GM19193 (cell line): ENCODE results near the gene LASP1.

Source experiments
- POLR2A ChIP-seq: IDR thresholded peaks from 4 replicates; pipeline ENCODE4 v1.6.1; 2011; ENCODE audit not compliant: insufficient read depth, insufficient read length; ENCODE audit errors: extremely low read depth

The LASP1 gene, protein sequence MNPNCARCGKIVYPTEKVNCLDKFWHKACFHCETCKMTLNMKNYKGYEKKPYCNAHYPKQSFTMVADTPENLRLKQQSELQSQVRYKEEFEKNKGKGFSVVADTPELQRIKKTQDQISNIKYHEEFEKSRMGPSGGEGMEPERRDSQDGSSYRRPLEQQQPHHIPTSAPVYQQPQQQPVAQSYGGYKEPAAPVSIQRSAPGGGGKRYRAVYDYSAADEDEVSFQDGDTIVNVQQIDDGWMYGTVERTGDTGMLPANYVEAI

DNA sequence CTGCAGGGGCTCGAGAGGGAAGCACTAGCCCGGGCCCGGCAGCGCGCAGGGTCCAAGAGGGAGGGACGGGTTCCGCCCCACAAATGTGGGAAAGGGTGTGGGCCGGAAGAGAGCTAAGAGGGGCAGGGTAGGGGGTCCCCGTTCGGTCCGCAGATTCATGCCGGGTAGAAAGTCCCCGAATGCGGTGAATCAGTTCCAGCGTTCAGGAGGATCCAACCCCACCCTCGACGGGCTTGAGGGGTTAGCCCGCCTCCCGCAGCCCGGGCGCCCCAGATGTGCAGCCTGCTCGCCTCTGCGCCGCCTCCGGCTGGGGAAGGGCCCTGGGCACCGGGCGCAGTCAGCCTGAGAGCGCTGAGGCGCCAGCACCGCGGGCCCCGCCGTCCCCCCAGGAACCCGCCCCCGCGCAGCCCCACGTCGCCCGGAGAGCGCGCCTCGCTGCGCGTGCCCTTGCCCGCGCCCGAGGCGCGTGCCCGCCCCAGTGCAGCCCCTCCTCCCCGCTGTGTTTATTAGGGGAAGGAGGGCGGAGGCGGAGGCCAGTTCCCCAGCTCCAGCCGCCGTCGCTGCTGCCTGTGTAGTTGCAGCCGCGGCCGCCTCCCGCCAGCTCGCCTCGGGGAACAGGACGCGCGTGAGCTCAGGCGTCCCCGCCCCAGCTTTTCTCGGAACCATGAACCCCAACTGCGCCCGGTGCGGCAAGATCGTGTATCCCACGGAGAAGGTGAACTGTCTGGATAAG is at the start of gene LASP1:
Gene LASP1, plus strand, starts transcription at position 533 of the 733 bp plus-strand sequence. Its CDS starts 132 bp downstream, at position 665.
- TF ChIP-seq POLR2A, result peak; percentile 97

DNA sequence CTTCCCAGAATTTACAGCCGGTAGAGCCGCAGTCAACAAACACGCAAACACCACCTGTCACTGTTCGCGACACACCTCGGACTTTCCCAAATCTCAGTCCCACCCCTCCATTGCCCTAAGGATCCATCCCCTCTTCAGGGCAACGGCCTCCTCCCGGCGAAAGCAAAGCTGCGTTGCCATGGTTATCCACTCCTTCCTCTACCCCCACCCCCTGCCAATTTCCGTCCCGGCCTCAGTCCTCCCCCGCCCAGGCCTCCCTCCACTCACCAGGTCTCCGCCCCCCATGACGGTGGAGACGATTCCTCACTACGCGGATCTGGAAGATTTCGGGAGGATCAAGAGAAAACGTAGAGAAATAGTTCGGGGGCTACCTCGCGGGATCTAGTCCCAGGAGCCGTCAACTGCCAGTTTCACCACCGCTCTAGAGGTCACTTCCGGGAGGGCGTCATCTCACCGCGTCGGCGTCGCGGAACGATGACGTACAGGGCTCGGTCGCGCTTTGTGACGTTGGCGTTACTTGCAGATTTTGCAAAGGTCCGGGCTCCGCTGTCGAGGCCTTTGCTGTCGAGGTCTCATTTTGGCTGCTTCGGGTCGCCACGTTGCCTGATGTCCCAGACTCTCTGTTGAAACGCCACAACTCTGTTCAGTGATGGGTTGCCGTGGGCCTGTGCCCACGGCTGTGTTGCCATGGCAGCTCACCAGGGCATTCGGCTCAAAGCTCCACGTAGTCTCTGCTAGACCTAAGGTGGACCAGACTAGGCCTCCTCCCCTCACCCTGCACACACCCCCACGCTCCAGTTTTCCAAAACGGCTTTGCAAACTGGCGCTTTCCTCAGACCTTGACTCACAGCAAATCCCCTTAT is 44.7 kb upstream of the LASP1 start, which contains the start of gene CWC25:
Gene CWC25, minus strand, starts transcription at position 423 of the 863 bp plus-strand sequence. Its CDS starts 138 bp downstream, at position 285.
- TF ChIP-seq POLR2A, result peak; percentile 90

DNA sequence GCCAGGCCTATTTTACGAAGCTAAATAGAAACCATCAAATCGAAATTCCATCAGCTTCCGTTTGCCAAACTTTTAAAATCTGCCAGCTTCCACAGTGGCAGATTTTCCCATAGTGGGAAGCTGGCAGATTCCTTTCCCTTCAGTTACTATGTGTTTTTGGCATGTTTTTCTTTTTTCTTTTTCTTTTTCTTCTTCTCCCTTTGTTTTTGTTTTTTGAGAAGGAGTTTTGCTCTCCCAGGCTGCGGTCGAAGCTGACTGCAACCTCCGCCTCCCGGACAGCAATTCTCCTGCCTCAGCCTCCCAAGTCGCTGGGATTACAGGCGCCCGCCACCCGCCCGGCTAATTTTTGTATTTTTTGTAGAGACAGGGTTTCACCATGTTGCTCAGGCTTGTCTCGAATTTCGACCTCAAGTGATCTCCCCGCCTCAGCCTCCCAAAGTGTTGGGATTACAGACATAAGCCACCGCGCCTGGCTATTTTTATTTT is 44.1 kb upstream of the LASP1 start:
- no peak for TF ChIP-seq POLR2A

DNA sequence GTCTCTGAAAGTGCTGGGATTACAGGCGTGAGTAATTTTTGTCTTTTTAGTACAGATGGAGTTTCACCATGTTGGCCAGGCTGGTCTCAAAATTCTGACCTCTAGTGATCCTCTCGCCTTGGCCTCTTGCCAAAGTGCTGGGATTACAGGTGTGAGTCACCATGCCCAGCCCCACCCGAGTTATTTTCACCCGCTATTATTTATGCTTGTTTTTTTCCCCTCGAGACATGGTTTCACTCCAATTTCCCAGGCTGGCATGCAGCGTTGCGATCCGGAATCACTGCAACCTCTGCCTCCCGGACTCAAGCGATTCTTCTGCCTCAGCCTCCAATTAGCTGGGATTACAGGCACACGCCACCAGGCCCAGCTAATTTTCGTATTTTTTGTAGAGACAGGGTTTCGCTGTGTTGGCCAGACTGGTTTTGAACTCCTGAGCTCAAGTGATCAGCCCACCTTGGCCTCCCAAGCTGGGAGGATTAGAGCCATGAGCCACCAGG is 25.5 kb upstream of the LASP1 start:
- no peak for TF ChIP-seq POLR2A

DNA sequence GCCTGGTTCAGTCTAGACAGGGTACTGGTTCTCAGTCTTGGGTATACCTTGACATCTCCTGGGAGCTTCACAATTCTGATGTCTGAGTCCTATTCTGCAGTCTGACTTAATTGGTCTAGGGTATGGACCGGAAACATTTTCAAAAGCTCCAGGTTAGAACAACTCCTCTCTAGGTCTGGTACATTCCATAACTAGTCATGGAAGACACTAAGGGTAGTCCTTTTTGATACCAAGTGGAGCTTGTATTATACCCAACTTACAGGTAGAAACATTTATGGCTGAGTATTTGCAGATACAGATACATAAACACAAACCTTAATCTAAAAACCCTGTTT is 21.3 kb upstream of the LASP1 start:
- TF ChIP-seq POLR2A, result no peak

DNA sequence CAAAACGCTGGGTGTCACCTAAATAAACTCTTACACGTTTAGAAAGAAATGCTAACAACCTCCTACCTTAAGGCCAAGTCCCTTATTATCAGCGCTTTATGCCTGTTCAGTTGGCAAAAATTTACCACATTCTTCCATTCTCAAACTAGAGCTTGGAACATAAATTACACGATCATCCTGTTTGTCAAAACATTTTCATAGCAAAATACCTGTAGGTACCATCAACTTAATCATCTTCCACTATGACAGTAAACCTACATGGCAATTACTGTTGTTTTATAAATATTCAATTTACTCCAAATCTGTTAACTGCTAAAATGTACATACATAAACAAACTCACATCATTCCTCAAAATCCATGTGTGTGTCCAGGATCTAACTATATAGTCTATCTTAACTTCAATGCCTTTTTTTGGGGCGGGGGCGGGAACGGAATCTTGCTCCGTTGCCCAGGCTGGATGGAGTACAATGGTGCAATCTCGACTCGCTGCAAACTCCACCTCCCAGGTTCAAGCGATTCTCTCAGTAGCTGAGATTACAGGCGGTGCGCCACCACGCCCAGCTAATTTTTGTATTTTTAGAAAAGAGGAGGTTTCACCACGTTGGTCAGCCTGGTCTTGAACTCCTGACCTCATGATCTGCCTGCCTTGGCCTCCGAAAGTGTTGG is 20.8 kb upstream of the LASP1 start:
- TF ChIP-seq POLR2A, result peak; percentile 30

DNA sequence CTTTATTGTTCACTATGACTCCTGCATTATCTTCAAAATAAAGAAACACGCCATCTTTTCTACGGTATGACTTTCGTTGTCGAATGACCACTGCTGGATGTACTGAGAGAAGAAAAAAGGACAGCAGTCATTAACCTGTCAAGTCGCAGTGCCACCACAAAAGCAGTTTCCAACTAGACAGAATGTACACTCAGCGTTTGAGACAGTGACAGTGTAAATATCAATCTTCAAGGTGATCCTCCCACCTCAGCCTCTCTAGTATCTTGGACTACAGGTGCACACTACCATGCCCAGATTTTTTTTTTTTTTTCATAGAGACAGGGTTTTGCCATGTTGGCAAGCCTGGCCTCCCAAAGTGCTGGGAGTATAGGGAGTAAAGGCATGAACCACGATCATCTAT is 19.5 kb upstream of the LASP1 start:
- TF ChIP-seq POLR2A, result no peak

DNA sequence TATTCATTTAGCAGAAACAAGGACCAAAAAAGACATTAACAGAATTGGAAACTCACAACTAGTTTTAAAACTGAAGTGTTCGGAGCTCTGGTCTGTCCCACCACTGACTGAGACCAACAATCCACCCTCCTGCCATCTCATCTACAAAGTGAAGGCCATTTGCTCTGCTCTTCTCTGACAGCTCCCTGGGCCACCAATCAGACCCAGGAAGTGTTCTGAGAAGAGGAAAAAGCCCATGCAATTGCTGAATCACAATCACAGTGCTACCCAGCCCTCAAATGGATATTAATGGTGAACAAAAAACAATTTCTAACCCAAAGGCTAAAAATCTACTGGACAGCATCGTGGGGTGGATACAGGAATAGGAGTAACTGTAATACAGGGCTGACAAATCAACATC is 18.4 kb upstream of the LASP1 start:
- no peak for TF ChIP-seq POLR2A

DNA sequence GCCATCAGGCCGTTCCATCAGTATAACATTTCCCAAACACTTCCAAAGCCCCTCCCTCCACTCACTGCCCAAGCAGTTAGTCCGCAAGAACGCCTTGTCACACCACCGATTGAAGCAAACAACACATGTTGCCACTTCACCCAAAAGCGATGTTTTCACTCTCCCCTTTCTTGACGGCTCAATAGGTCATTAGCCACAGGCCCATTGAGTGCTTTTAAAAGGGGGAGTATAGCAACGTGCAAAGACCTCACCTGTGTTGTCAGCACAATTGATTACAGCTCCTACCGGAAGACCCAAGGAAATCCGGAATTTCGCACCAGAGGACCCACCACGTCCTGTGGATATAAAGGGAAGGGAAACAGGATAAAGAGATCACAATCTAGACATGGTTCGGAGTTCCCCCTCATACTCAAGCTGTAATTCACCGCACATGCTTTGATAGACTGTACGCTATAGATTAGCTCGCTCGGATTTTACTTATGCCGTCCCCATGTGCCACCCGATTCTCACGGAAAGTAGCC is 17.0 kb upstream of the LASP1 start:
- no peak for TF ChIP-seq POLR2A

DNA sequence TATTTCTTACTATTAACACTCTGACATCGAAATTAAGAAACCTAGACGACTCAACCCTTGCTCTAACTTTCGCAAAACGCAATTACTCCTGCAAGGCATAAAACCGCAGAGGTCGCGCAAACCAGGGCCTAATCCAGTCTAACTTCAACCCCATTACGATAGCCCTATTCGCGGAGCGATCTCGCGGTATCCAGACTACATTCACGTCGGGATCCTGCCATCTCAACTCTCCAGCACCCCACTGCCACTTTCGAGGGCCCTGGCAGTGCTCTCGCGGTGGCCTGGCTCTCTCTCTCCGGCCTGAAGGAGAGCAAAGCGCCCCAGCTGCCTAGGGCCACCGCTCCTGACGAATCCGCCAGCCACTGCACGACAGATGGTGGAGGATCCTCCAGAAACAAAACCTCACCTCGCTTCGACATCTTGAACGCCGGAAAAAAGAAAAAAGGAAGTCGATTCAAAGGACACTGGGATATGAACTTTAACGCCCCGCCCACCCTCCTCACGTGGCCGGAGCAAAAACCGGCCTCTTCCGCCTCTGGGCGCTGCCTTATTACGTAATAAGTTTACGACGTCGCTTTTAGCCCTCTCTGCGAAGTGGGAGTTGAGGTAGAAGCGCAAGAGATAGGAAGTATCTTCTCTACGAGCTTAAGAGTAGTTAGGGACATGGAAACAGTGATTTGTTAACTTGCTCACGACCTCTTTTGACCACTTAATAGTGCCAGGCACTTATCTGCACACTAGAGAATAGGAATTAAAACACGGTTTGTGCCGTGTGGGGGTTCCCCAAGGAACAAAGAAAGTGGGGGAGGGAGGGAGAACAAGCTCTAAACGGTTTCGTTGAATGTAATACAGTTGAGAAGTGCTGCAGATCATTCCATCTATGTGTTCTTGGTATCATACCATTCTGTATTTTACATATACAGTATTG is 16.3 kb upstream of the LASP1 start, which contains the start of gene RPL23:
Gene RPL23, minus strand, starts transcription at position 430 of the 928 bp plus-strand sequence. Its CDS starts 11 bp downstream, at position 419.
- peak; percentile 99 for TF ChIP-seq POLR2A

DNA sequence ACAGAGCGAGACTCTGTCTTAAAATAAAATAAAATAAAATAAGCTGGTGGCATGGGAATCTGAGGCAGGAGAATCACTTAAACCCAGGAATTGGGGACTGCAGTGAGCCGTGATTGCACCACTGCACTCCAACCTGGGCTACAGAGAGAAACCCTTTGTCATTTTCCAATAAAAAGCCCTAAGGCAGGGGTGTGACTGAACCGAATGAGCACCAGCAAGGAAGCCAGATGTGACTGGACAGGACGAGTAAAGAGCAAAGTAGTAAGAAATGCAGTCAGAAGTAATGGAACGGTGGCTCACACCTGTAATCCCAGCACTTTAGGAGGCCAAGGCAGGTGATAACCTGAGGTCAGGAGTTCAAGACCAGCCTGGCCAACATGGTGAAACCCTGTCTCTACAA is 12.6 kb upstream of the LASP1 start:
- no peak for TF ChIP-seq POLR2A

DNA sequence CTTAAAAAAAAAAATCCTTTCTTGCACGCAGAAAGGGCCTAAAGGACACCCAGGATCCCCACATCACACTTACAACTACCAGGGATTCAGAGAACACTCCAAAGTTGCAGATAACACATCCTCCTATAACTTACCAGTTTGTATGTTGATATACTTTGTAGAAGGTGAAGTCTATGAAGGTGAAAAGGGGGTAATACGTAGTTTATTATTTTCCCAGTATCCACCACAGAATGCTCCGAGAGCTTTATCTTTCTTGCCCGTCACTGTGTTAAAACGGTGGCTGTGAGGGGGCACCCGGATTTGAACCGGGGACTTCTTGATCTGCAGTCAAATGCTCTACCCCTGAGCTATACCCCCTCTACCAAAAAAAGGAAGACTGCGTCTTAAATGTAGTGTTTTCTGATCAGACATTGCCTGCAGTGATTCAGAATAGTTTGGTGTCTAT is 8.4 kb upstream of the LASP1 start:
- TF ChIP-seq POLR2A, result no peak

DNA sequence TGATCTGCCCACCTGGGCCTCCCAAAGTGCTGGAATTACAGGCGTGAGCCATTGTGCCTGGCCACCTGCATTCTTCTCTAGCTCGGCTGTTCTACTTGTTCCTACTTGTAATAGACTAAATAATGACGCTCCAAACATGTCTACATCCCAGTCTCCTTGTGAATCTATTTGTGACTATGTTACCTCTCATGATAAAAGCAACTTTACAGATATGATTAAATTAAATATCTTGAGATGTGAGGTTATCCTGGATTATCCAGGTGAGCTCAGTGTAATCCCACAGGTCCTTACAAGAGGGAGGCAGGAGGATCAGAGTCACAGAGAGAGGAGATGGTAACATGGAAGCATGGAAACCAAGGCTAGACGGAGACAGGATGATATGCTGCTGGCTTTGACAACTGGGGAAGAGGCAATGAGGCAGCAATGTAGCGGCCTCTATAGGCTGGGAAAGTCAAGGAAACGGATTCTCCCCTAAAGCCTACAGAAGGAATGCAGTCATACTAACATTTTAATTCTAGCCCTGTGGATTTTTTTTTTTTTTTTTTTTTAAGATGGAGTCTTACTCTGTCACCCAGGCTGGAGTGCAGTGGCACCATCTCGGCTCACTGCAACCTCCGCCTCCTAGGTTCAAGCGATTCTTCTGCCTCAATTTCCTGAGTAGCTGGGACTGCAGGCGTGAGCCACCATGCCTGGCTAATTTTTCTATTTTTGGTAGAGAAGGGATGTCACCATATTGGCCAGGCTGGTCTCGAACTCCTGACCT is 5.0 kb upstream of the LASP1 start:
- no peak for TF ChIP-seq POLR2A
